Cerebellar nuclear complex (tissue), 1 donor: ENCODE measurements around the gene PACSIN1.

Source experiments
- DNase-seq, 2 experiments: peaks; one replicate each; lab custom pipeline; 2025; lab: John Stamatoyannopoulos, UW

Gene PACSIN1

DNA sequence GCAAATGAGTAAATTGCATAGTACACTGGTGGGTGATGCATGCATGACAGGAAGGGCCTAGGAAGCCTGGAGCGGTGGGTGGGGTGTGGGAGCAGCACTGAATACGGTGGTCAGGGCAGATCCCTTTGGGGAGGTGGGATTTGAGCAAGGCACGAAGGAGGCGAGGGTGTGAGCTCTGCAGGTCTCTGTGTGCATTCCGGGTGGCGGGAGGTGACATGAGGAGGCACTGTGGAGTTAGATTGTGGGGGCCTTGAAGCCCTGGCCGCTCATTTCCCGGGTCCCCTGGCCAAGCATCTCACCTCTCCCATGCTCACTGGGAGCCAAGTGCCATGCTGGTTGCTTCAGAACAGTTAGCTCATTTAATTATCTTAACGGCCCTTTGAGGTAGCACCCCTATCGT is 96.5 kb downstream of the PACSIN1 start:
- no peak for DNase-seq

DNA sequence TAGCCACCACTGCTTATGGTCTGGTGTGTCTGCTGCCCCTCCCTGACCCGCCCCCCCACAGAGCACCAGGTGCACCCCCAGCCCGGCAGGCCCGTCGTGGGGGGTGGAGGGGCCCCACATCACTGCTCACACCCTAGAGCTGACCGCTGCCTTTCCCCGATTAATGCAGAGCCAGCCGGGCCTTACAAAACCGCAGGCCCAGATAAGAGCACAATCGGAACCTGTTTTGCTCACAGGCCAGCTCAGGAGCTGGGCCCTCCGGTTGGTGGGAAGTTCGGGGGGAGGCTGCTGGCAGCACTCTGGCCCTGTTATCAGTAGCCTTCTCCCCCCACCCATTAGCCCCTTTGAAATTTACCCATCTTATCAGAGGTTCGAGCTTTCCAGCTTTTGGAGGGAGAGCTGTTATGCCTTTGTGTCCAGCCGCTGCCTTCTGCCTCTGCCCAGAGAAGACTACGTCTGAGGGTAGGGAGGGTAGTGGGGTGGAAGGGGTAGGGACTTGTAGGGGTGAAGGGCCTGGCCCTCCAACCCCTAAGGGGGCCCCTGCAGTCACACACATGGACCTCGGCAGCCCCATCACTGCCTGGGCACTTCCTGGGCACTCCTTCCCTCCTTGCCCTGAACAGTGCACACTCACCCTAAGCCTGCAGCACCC is 97.1 kb downstream of the PACSIN1 start:
- DNase-seq: no peak

DNA sequence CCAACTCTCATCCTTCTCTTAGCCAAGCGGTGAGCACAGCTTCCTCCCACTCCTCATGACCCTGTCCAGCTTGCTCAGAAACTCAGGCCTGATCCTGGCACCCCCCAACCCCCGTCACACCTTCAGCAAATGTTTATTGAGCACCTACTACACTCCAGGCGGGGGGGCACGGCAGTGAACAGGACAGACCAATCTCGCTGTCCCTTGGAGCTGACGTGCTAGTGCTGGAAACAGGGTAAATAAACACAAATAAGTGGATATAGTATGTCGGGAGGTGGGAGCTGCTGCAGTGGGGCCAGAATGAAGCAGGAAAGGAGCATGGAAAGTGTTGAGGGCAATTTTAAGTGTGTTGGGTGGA is 97.6 kb downstream of the PACSIN1 start:
- DNase-seq: no peak

DNA sequence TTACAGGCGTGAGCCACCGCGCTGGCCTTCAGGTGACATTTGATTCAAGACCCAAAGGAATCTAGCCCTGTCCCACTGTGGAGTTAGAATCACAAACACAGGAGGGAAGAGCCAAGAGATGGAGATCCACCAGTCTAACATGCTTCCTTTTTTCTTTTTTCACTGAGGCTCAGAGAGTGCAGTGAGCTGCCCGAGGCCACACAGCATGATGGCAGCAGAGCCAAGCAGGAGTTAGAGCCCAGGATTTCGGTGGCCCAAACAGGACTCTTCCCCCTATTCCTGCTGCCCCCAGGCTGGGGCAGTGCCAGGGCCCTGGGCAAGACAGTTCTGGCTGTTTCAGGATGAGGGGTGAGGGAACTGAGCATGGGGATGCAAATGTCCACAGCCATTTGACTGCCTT is 98.3 kb downstream of the PACSIN1 start:
- DNase-seq: no peak

DNA sequence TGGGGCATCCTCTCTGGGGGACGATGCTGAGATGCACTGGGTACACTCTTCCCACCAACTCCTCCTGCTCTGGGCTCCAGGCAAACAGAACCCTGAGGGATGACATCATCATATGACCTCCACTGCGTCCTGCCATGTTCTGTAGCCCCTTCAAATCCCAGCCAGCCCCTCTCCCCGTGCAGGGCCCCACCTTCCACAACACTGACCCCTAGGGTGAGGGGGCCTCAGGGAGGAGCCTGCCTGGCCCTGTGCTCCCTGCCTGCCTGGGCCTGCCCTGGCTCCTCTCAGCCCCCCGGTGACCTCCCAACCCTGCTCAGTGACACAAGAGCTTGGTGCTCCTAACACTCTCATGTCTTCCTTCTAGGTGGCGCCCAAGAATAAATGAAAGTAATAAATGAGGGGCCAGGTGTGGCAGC is 99.9 kb downstream of the PACSIN1 start:
- DNase-seq: no peak

DNA sequence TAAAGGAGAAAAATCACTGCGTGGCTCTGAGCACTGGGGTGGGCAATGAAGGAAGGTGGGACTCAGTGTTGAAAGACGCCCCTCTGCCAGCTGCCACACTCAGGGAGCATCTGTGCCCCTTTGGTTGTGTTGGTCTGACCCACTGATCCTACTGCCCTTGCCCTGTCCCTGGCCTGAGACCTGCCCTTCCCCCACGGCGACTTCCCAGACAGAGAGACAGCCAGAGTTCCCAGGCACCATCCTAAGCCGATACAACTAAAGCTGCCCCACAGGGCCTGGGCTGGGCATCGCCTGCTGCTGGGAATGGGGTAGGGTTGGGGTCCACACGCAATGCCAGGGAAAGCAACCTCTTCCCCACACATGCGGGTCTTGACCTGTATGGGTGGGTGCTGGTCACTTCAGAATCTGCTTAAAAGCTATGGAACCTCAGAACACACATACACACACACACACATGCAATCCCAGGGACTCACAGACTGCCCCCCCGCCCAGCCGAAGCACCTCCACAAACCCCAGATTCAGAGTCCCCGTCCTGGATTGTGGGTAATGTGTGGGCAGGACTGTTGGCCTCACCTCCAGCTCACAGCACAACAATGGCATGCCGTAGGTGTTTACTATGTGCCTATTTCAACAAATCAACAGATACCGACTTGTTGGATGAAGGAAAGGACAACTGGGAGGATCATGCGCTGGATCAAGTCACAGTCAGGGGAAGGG is 101.1 kb downstream of the PACSIN1 start:
- no peak for DNase-seq

DNA sequence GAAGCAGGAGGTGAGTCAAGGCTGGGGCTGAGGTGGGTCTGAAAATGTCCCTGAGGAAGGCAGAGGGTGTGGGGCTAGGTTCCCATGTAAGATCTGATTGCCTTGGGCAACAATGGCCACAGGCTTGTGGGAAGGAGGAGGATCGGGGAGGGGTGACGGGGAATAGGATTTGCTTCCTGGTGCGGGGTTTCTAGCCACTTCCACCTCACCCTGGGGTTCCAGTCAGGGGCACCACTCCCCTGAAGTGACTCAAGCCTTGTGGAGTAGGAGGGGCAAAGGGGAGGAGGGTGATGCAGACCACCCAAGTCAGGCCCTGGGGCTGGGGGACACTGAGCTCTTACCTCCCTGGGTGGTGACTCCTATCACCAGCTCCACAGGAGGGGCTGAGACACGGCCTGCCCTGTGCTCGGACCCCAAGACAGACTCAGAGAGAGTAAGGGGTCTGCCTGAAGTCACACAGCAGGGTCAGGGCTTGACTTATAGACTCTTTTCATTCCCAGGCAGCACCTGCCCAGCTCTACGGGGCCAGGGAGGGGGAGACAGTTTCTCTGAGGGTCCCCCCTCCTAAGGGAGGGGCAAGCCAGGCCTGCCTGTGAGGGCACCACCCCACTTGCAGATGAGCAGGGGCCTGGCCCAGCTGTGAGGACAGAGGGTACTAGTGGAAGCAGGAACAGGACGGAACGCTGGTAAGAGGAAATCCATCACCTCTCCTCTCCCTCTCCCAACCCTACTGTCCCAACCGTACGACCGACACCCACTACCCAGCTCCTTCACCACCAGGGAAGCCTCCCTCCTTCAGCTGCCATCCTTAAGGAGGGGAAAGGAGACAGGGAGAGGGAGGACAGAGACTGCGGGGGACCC is 102.7 kb downstream of the PACSIN1 start:
- no peak for DNase-seq

DNA sequence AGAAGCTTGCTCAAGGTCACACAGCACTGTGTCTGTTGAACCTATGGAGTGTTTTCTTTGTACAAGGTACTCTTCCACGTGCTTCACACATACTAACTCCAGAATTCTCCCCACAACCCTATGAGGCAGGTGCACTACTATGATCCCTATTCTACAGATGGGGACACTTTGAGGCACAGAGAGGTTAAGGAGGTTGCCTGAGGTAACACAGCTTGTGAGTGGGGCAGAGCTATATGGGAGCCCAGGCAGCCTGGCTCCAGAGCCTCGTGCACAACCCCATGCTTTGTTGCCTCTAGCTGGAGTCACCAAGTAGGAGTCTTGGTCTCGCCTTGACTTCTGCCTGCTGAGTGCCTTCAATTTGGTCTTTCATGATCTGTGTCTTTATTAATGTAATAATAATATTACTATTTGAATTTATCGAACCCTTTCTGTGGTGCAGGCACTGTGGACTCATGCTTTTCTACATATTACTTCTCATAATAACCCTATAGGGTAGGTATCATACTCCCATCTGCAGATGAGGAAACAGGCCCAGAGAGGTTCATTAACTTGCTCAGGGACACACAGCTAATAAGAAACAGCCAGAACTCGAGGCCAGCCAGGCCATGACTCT is 103.6 kb downstream of the PACSIN1 start:
- no peak for DNase-seq

DNA sequence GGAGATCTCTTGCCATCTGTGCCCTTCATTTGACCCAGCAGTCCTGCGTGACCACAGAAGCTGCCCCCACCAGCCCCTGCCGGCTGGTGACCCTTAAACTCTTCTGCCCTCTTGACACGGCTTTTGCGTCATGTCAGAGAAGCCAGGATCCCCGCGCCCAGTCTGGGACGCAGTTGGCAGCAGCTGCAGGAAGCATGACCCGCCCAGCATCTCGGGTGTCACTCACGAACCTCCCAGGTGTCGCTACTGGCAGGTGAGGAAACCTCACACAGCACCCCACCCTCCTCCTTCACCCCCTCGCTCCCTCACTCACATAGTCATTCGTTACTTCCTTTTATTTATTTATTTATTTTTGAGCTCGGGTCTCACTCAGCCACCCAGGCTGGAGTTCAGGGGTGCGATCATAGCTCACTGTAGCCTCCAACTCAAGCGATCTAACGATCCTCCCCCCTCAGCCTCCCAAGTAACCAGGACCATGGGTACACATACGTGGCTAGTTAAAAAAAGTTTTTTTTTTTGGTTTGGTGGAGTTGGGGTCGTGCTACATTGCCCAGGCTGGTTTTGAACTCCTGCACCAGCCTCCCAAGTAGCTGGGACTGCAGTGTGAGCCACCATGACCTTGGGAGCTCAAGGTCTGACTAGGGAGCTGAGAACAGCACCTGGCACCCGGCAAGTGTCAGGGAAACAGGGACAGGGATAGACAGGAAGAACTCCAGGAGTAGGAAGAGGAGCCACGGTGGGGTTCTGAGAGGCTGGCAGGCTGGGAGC is 104.4 kb downstream of the PACSIN1 start:
- no peak for DNase-seq

DNA sequence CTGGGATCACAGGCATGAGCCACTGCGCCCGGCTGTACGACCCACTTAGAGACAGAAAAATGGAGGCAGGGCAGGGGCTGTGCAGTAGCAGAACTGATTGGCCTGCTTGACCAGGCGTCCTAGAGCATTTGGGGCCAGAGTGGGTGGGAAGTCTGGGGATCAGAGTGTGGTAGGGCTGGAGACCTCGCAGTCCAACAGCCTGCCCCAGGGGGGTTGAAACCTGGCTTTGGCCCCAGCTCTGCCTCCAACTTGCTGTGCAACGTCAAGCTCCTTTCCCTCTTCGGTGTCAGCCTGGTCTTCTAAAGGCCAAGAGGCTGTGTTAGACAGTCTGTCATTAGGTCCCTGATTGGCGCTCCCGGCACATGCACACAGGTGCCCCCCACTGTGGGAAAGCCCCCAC is 105.5 kb downstream of the PACSIN1 start:
- no peak for DNase-seq

DNA sequence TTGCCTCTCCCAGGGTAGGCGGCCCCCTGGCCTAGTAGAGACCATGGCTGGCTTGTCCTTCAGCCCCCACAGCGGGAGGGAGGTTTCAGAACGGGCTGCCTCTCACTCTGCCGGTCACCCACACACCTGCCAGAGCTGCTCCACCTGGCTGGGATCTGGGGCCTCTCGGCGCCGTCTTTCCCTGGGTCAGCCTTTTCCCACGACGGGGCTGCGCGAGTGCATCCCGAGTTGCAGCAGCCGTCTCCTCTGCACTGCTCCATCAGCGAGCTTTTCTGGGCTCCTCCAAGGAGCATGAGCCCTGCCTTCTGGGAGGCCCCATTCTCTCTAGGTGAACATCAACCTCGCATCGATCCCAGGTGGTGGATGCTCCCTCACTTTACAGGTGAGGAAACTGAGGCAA is 106.1 kb downstream of the PACSIN1 start:
- DNase-seq: no peak

DNA sequence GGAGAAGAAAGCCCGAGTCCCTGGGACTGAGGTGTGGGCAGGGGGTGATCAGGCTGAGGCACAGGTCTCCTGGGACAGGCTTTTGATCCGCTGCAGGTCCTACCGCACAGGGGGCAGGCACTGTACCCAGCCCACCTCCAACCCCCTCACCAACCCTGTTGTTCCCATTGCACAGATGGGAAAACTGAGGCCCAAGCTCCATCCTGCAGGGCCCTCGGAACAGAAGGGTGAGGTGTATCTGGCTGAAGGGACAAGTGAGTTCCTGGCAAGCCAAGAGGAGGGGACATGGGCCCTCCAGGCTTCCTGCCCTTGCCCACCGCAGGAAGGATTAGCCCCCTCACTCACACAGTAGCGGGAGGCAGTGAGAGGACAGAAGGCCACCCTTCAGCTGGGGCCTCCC is 106.7 kb downstream of the PACSIN1 start:
- no peak for DNase-seq

DNA sequence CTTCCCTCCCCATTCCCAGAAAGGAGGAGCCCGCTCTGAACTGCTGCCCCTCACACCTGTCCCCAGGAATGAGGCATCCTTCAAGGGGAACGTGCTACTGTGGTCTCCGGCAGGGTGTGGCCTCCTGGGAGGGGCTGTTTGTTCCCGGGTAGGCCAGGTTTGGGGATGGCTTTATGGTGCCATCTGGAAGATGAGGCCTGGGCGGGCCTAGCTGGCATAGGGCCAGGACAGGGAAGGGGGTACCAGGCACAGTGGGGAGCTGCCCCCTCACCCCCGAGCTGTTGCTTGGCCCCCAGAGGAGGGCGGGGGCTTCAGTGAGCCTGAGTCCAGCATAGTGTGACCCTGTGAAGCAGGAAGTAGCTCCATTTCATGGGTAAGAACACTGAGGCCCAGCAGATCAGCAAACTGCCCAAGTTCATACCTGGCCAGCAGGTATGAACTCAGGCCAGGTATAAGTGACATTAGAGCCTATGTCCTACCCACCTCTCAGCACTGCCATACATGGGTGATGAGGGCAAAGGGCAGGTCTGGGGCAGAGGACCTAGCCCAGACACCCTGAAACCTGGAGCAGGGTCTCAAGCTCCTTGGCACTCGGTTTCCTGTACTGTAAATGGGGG is 107.8 kb downstream of the PACSIN1 start:
- DNase-seq: no peak

DNA sequence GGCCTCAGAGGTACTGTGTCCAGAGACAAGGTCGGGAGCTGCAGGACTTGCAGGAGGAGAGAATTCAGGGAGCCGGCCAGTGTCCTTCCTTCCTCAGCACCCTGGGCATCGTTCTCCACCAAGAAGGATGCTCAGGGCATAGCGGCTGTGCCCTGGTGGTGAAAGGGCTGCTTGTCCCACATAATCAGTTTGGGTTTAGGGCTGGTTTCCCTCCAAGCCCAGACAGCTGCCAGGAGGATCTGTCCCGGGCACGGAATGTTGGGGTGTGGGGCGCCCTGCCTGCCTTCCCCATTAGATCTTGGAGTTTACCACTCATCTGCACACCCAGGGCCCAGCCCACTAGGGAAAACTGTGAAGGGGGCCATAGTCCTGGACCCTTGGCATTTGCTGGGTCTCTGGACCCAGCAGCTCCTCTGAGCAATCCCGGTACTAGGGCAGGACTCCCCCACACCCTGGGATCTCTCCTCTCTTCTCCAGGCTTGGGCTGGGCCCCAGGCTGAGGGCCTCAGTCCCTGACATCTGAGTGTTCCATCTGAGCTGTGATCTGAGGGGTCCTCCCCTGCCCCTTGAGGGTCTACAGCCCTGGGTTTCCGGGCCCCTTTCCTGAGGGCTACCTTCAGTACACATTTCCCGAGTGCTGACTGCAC is 108.9 kb downstream of the PACSIN1 start:
- no peak for DNase-seq

DNA sequence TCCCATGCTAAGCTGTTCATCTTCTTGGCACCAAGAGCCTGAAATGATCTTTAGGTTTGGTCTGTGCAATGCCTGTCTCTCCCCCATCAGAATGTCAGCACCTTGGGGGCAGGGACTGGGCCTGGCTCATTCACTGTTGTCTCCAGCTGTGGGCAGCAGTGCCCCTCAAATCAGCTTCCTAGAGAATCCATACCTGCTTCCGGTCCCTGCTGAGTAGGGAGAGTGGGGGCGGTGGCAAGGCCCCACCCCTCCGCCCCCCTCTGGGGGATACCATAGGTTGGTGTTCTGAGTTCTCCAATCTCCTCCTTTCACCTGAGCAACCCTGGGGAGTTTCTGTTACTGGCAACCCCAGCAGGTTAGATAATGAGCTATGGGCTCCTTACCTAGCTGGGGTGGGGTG is 109.5 kb downstream of the PACSIN1 start:
- DNase-seq: no peak

DNA sequence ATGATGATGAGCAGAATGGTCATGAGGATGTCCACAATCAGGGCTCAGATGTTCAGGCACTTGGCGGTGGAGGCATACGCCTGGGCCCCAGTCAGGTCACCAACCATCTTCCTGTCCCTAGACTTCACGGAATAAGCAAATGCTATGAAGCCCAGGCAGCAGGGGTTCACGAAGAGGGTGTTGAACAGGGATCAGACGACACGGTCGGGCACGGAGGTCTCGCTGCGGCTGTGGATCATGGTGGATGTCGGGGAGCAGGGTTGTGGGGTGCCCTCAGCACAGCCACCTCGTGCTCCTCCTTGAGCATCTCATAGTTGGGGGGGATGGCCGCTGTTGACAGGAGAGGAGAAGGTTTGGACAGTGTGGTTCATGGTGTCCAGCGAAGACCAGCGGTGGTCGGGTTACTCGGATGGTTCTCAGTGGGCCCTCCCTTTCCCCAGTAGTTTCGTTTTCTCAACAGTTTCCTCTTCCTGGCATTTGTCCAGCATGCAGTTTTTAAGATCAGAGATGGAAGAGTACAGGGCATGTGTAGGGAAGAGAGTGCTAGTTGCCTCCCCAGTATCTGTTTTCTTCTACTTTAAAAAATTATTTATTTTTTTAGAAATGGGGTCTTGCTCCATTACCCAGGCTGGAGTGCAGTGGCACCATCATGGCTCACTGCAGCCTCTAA is 110.5 kb downstream of the PACSIN1 start:
- no peak for DNase-seq

DNA sequence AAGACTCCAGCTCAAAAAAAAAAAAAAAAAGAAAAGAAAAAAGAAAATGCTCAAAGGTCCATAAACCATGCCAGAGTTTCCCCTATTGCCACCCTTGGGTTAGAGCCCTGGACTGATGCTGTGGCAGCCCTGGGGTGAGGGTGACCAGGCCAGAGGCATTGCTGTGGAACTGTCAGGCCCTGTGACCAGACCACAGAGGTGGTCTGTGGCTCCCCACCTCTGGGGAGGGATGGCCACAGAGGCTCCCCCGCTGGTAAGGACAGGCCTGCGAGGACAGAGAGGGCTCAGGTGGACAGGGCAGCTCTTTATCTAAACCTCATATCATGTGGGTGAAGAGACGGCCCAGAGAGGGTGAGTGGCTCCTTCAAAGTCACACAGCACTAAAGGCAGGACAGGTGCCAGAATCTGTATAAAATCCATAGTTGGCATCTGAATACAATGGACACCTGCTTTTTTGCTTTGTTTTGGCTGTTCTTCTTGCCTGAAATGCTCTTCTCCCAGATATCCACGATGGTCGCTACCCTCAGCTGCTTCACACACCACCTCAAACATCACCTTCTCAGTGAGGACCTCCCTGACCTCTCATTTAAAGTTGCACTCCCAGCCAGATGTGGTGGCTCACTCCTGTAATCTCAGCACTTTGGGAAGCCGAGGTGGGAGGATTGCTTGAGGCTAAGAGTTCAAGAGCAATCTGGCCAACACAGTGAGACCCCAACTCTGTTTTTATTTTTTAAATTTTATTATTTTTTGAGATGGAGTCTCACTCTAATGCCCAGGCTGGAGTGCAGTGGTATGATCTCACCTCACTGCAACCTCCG is 112.8 kb downstream of the PACSIN1 start:
- DNase-seq: no peak

DNA sequence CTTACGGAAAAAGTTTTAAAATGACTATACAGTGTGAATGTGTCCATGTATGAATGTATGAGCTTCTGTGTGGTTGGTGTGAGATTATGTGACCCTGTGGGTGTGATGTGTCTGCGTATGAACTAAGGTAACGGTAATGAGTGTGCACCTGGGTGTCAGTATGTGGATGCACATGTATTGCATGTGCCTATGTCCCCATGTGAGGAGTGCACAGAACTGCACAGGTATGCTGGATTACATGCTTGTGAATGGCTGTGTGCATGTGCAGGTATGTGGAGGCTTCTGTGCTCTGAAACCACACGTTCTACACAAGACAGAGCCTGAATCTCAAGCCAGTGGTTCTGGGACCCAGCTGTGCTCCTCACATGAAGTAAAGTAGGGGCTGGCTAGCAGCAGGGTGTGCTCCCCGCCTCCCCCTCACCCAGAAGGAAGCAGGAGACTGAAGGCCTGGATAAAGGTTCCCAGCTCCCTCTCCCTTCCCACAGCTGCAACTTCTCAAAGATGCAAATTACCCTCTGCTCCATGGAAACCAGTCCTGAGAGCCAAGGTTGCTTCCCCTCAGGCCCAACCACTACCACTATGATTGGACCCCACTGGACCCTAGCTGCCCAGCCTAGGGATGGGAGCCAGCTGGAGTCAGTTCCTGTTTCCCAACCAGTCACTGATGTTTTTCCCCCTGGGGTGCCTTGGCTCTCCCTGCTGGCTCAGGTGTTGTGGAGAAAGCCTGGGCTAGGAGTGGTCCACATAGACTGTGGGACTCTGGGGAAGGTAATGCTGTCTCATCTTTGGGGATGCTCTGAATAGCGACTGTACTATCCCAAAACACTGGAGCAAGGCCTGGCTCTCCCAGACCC is 115.1 kb downstream of the PACSIN1 start:
- no peak for DNase-seq

DNA sequence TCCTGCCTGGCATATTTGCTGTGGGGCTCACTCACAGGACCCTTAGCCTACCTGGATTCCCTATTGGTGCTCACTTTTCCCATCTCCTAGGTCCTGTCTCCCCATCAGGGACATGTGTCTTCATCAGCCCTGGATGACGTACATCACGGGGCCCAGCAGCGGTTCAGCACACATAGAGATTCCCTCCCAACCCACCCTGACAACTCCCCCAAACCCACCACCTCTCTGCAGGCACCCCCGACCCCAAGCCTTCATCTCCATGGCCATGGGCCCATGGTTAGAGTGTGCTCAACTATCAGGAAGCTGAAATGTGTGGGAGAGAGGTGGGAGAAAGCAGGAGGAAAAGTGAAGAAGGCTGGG is 115.7 kb downstream of the PACSIN1 start:
- no peak for DNase-seq
